Neutrophil (primary cell): Measurements from ENCODE around the gene NTPCR.

ENCODE experiments used
- H3K27ac ChIP-seq: fragments of 200-600 bp; sonication (generic); 2 replicates; pipeline ENCODE4 v1.5.1; 2016; ENCODE audit warnings: mild to moderate bottlenecking, moderate library complexity
- H3K27me3 ChIP-seq: fragments of 200-600 bp; sonication (generic); 2 replicates; pipeline ENCODE4 v1.6.0; 2016; ENCODE audit warnings: mild to moderate bottlenecking
- H3K36me3 ChIP-seq: fragments of 200-600 bp; sonication (generic); 2 replicates; pipeline ENCODE4 v1.5.1; 2017
- H3K4me1 ChIP-seq, 2 experiments: fragments of 200-600 bp in 1 of 2; sonication (generic) in 1 of 2; 1 replicate in 1 of 2; 2 replicates in 1 of 2; pipeline versions ENCODE4 v1.5.1 to v1.6.1; 2013 to 2016; ENCODE audit warnings: low read depth in 1 of 2, low read length in 1 of 2, mild to moderate bottlenecking in 1 of 2, moderate library complexity in 1 of 2; ENCODE audit not compliant: control insufficient read depth in 1 of 2, insufficient read depth in 1 of 2
- H3K4me3 ChIP-seq, 2 experiments: fragments of 200-600 bp in 1 of 2; sonication (generic) in 1 of 2; 1 replicate in 1 of 2; 2 replicates in 1 of 2; pipeline ENCODE4 v1.5.1; 2013 to 2016; ENCODE audit warnings: low read depth in 1 of 2, low read length in 1 of 2, mild to moderate bottlenecking in 1 of 2, moderate library complexity in 1 of 2
- H3K9me3 ChIP-seq: fragments of 200-600 bp; sonication (generic); 2 replicates; pipeline ENCODE4 v1.5.1; 2016
- CTCF ChIP-seq: fragments of 200-600 bp; sonication (generic); IDR thresholded peaks from 2 replicates; pipeline ENCODE4 v1.5.1; 2016; ENCODE audit warnings: antibody characterized with exemption

NTPCR gene

GRCh38 chr1:232980355-232980978, 30.1 kb downstream of the NTPCR start:
- no peak for TF ChIP-seq CTCF
- Histone ChIP-seq H3K27me3 (no peaks in the 10 kb centered on the region), H3K27ac (no peak overlapping the region), H3K4me1 (peaks cover 7 to 9% of the 10 kb centered on the region in 2 experiments), H3K9me3 (no peaks in the 10 kb centered on the region), H3K36me3 (peaks cover 5% of the 10 kb centered on the region), H3K4me3 (no peak overlapping the region)

- Histone ChIP-seq H3K36me3 (peaks cover 5% of the 10 kb centered on the region), H3K4me3 (no peak overlapping the region), H3K27me3 (no peaks in the 10 kb centered on the region), H3K27ac (no peak overlapping the region), H3K4me1 (peaks cover 7 to 9% of the 10 kb centered on the region in 2 experiments), H3K9me3 (no peaks in the 10 kb centered on the region)
- TF ChIP-seq CTCF, result no peak
Measured at GRCh38 chr1:232980986-232981560, 30.7 kb downstream of the NTPCR start.

GRCh38 chr1:232982238-232982944, 32.0 kb downstream of the NTPCR start:
- H3K9me3 ChIP-seq, result no peaks in the 10 kb centered on the region
- peaks cover 7 to 9% of the 10 kb centered on the region in 2 experiments for H3K4me1 ChIP-seq
- H3K27ac ChIP-seq, result no peak overlapping the region
- no peaks in the 10 kb centered on the region for H3K27me3 ChIP-seq
- no peaks in the 10 kb centered on the region for H3K36me3 ChIP-seq
- H3K4me3 ChIP-seq, result no peak overlapping the region
- no peak for TF ChIP-seq CTCF

- TF ChIP-seq CTCF, result no peak
- Histone ChIP-seq H3K36me3 (no peaks in the 10 kb centered on the region), H3K4me1 (peaks cover 3 to 6% of the 10 kb centered on the region in 2 experiments), H3K9me3 (no peaks in the 10 kb centered on the region), H3K27me3 (no peaks in the 10 kb centered on the region), H3K27ac (no peak overlapping the region), H3K4me3 (no peak overlapping the region)
Measured at GRCh38 chr1:232983375-232983774, 33.0 kb downstream of the NTPCR start.

- no peak for TF ChIP-seq CTCF
- no peaks in the 10 kb centered on the region for H3K27me3 ChIP-seq
- H3K4me1 ChIP-seq, result no peaks in the 10 kb centered on the region
- no peak overlapping the region for H3K4me3 ChIP-seq
- H3K9me3 ChIP-seq, result no peaks in the 10 kb centered on the region
- H3K27ac ChIP-seq, result no peak overlapping the region
- no peaks in the 10 kb centered on the region for H3K36me3 ChIP-seq
Measured at GRCh38 chr1:232983817-232984567, 33.6 kb downstream of the NTPCR start.
